HG02973 (cell line): ENCODE data around the gene ERICH2.

ENCODE experiments used
- ATAC-seq: cut with Tn5 transposase; IDR thresholded peaks from one replicate; pipeline ENCODE4 v1.9.1; 2021; ENCODE audit warnings: moderate library complexity; ENCODE audit not compliant: unreplicated experiment

The ERICH2 gene

GRCh38 chr2:170762760-170763159 lies 7.4 kb upstream of the ERICH2 start:
- ATAC-seq = no peak

GRCh38 chr2:170763232-170763631 lies 6.9 kb upstream of the ERICH2 start:
- no peak for ATAC-seq

- no peak for ATAC-seq
Measured at GRCh38 chr2:170764880-170765261, 5.3 kb upstream of the ERICH2 start.

- no peak for ATAC-seq
Measured at GRCh38 chr2:170766693-170767092, 3.5 kb upstream of the ERICH2 start.

- peak; percentile 64 for ATAC-seq
Measured at GRCh38 chr2:170770606-170771420, 635 bp downstream of the ERICH2 start.

GRCh38 chr2:170771421-170771937 lies 1.3 kb downstream of the ERICH2 start:
- ATAC-seq = no peak

GRCh38 chr2:170772295-170772694 lies 2.1 kb downstream of the ERICH2 start:
- no peak for ATAC-seq

GRCh38 chr2:170774074-170774473 lies 3.9 kb downstream of the ERICH2 start:
- no peak for ATAC-seq

GRCh38 chr2:170778900-170779299 lies 8.7 kb downstream of the ERICH2 start:
- ATAC-seq = no peak

GRCh38 chr2:170779304-170779703 lies 9.1 kb downstream of the ERICH2 start:
- no peak for ATAC-seq

- ATAC-seq = no peak
Measured at GRCh38 chr2:170782673-170783072, 12.5 kb downstream of the ERICH2 start.

- ATAC-seq = no peak
Measured at GRCh38 chr2:170783549-170783948, 13.4 kb downstream of the ERICH2 start.

GRCh38 chr2:170798996-170799395 lies 28.8 kb downstream of the ERICH2 start:
- no peak for ATAC-seq

GRCh38 chr2:170806548-170806947 lies 36.4 kb downstream of the ERICH2 start:
- no peak for ATAC-seq

GRCh38 chr2:170812710-170813600 lies 42.8 kb downstream of the ERICH2 start:
- no peak for ATAC-seq

GRCh38 chr2:170813611-170814532 lies 43.7 kb downstream of the ERICH2 start:
- no peak for ATAC-seq

- ATAC-seq = no peak
Measured at GRCh38 chr2:170814533-170815230, 44.5 kb downstream of the ERICH2 start.

- no peak for ATAC-seq
Measured at GRCh38 chr2:170815311-170815710, 45.1 kb downstream of the ERICH2 start.

GRCh38 chr2:170815746-170816503 lies 45.7 kb downstream of the ERICH2 start:
- peak; percentile 43 for ATAC-seq
